WTC11 (cell line): Measurements from ENCODE around the gene BAK1. TPM values are rescaled to one million over a fixed set of nuclear protein-coding genes. Genes with fewer than 3 reads are reported as not detected.
A peak's percentile ranks its signal among the peaks of the same experiment; 100 is the strongest.

Source experiments
- ATAC-seq: fragments of 200-7000 bp; cut with Tn5 transposase; 2 replicates; pipeline ENCODE4 v1.10.0; 2021; ENCODE audit warnings: mild to moderate bottlenecking, moderate library complexity
- CTCF ChIA-PET: fragments of 300-600 bp; sonication (Branson Sonifier 250); formaldehyde crosslinking; loops from one replicate; lab custom pipeline; 2021; ENCODE audit warnings: antibody characterized with exemption; lab: Charles Lee
- POLR2A ChIA-PET: fragments of 350-600 bp; sonication (Branson Sonifier 250); formaldehyde crosslinking; loops from one replicate; lab custom pipeline; 2021; ENCODE audit warnings: antibody characterized with exemption; lab: Charles Lee
- DNase-seq: peaks from one replicate; pipeline ENCODE4 v3.0.0; 2021; ENCODE audit warnings: low spot score
- H3K27ac Mint-ChIP-seq: 2 replicates; pipeline ENCODE4 v1.8.0; 2021; ENCODE audit warnings: mixed read lengths
- H3K27me3 Mint-ChIP-seq: 2 replicates; pipeline ENCODE4 v1.8.0; 2021; ENCODE audit warnings: low read depth, mild to moderate bottlenecking, moderate library complexity, mixed read lengths
- H3K36me3 Mint-ChIP-seq: 2 replicates; pipeline ENCODE4 v1.8.0; 2021; ENCODE audit warnings: mixed read lengths
- H3K4me1 Mint-ChIP-seq: 2 replicates; pipeline ENCODE4 v1.8.0; 2022; ENCODE audit warnings: mixed read lengths
- H3K4me3 Mint-ChIP-seq: 2 replicates; pipeline ENCODE4 v1.8.0; 2021; ENCODE audit warnings: mild to moderate bottlenecking, moderate library complexity, mixed read lengths
- H3K9me3 Mint-ChIP-seq: 2 replicates; pipeline ENCODE4 v1.8.0; 2021; ENCODE audit warnings: mixed read lengths
- ATF2 ChIP-seq: sonication (generic); formaldehyde crosslinking; IDR thresholded peaks from 2 replicates; pipeline ENCODE4 v1.8.1; 2022; ENCODE audit warnings: low read depth, missing genetic modification reagents, borderline replicate concordance
- CBFB ChIP-seq: sonication (generic); formaldehyde crosslinking; IDR thresholded peaks from 2 replicates; pipeline ENCODE4 v1.8.1; 2022; ENCODE audit warnings: mild to moderate bottlenecking, low read depth, missing genetic modification reagents
- ELF4 ChIP-seq: sonication (generic); formaldehyde crosslinking; IDR thresholded peaks from 2 replicates; pipeline ENCODE4 v1.8.1; 2022; ENCODE audit warnings: low read depth, mild to moderate bottlenecking, moderate library complexity, missing genetic modification reagents
- EMX1 ChIP-seq: fragments of 250-450 bp; sonication (Bioruptor Pico); IDR thresholded peaks from 2 replicates; pipeline ENCODE4 v1.8.0; 2021; ENCODE audit warnings: mild to moderate bottlenecking
- FOXP1 ChIP-seq: sonication (generic); formaldehyde crosslinking; IDR thresholded peaks from 2 replicates; pipeline ENCODE4 v1.8.0; 2022; ENCODE audit warnings: missing genetic modification reagents, mild to moderate bottlenecking, moderate library complexity, borderline replicate concordance
- FOXP4 ChIP-seq: sonication (generic); formaldehyde crosslinking; IDR thresholded peaks from 2 replicates; pipeline ENCODE4 v1.8.0; 2022; ENCODE audit warnings: mild to moderate bottlenecking, missing genetic modification reagents
- HMGA2 ChIP-seq: fragments of 250-450 bp; sonication (Bioruptor Pico); IDR thresholded peaks from 2 replicates; pipeline ENCODE4 v1.4.0; 2021; ENCODE audit warnings: mild to moderate bottlenecking, moderate library complexity
- HMGXB4 ChIP-seq: sonication (generic); formaldehyde crosslinking; IDR thresholded peaks from 2 replicates; pipeline ENCODE4 v1.8.1; 2023; ENCODE audit warnings: mild to moderate bottlenecking, moderate library complexity, missing genetic modification reagents
- MAX ChIP-seq: sonication (generic); formaldehyde crosslinking; IDR thresholded peaks from 2 replicates; pipeline ENCODE4 v1.8.0; 2022; ENCODE audit warnings: mild to moderate bottlenecking, missing genetic modification reagents
- MXD4 ChIP-seq: fragments of 250-450 bp; sonication (Bioruptor Pico); IDR thresholded peaks from 2 replicates; pipeline ENCODE4 v1.8.0; 2021; ENCODE audit warnings: mild to moderate bottlenecking, moderate library complexity, borderline replicate concordance
- NFYB ChIP-seq: sonication (generic); formaldehyde crosslinking; conservative IDR thresholded peaks from 2 replicates; pipeline ENCODE4 v1.8.0; 2022; ENCODE audit warnings: low read depth, missing genetic modification reagents
- NR1H2 ChIP-seq: sonication (generic); formaldehyde crosslinking; IDR thresholded peaks from 2 replicates; pipeline ENCODE4 v1.9.0; 2021; ENCODE audit warnings: mild to moderate bottlenecking, moderate library complexity, missing genetic modification reagents
- NR2C2 ChIP-seq: sonication (generic); formaldehyde crosslinking; IDR thresholded peaks from 2 replicates; pipeline ENCODE4 v1.8.0; 2022; ENCODE audit warnings: mild to moderate bottlenecking, missing genetic modification reagents
- RELA ChIP-seq: sonication (generic); formaldehyde crosslinking; IDR thresholded peaks from 2 replicates; pipeline ENCODE4 v1.8.1; 2022; ENCODE audit warnings: missing genetic modification reagents, mild to moderate bottlenecking, borderline replicate concordance
- RORB ChIP-seq: fragments of 250-450 bp; sonication (Bioruptor Pico); IDR thresholded peaks from 2 replicates; pipeline ENCODE4 v1.9.0; 2021; ENCODE audit warnings: mild to moderate bottlenecking
- TEAD1 ChIP-seq: sonication (generic); formaldehyde crosslinking; IDR thresholded peaks from 2 replicates; pipeline ENCODE4 v1.8.0; 2022; ENCODE audit warnings: mild to moderate bottlenecking, missing genetic modification reagents
- ZMAT4 ChIP-seq: fragments of 250-450 bp; sonication (Bioruptor Pico); IDR thresholded peaks from 2 replicates; pipeline ENCODE4 v1.9.0; 2021; ENCODE audit warnings: mild to moderate bottlenecking
- ZNF121 ChIP-seq: sonication (generic); formaldehyde crosslinking; IDR thresholded peaks from 2 replicates; pipeline ENCODE4 v1.8.0; 2023; ENCODE audit warnings: missing genetic modification reagents
- ZNF138 ChIP-seq: sonication (generic); formaldehyde crosslinking; conservative IDR thresholded peaks from 2 replicates; pipeline ENCODE4 v1.8.1; 2022; ENCODE audit warnings: mild to moderate bottlenecking, moderate library complexity, missing genetic modification reagents
- ZNF219 ChIP-seq: sonication (generic); formaldehyde crosslinking; IDR thresholded peaks from 2 replicates; pipeline ENCODE4 v1.8.0; 2023; ENCODE audit warnings: missing genetic modification reagents, mild to moderate bottlenecking, borderline replicate concordance
- ZNF423 ChIP-seq: fragments of 250-450 bp; sonication (Bioruptor Pico); IDR thresholded peaks from 2 replicates; pipeline ENCODE4 v2.1.2; 2022; ENCODE audit warnings: mild to moderate bottlenecking, moderate library complexity
- ZSCAN18 ChIP-seq: fragments of 250-450 bp; sonication (Bioruptor Pico); IDR thresholded peaks from 2 replicates; pipeline ENCODE4 v2.1.2; 2022; ENCODE audit warnings: mild to moderate bottlenecking, moderate library complexity
- total RNA-seq: library from RNA; stranded (reverse); gene quantifications from 3 replicates; pipeline ENCODE4 v1.2.3, GENCODE V29; 2021

Gene BAK1
- total RNA-seq, 1 experiment from 2014 or later: 40.5 TPM

GRCh38 chr6:33588894-33589293 is 8.8 kb upstream of the BAK1 start (continued):
- TF ChIP-seq ZNF138: no peak
- TF ChIP-seq ATF2 (CRISPR knock-in tag): no peak

GRCh38 chr6:33587529-33587928 is 7.5 kb upstream of the BAK1 start:
- H3K4me1 Mint-ChIP-seq: peaks cover 30% of the 10 kb centered on the region
- H3K27ac Mint-ChIP-seq: no peak overlapping the region
- H3K27me3 Mint-ChIP-seq: no peaks in the 10 kb centered on the region; the same call in 1 of the 2 replicates
- TF ChIP-seq NR1H2 (CRISPR knock-in tag) (no peak), FOXP4 (CRISPR knock-in tag) (no peak), ZNF121 (no peak), FOXP1 (CRISPR knock-in tag) (no peak), MAX (no peak), MXD4 (no peak), TEAD1 (CRISPR knock-in tag) (no peak), ZMAT4 (CRISPR knock-in tag) (no peak), RORB (no peak), ELF4 (CRISPR knock-in tag) (no peak), NR2C2 (no peak), HMGA2 (CRISPR knock-in tag) (no peak), EMX1 (no peak), NFYB (CRISPR knock-in tag) (no peak), RELA (CRISPR knock-in tag) (no peak), ZNF219 (CRISPR knock-in tag) (no peak)
- DNase-seq: no peak
- POLR2A ChIA-PET: no interaction called here
- H3K4me3 Mint-ChIP-seq: no peak overlapping the region
- CTCF ChIA-PET: interaction anchor here (0.6 to 4.8 kb wide), 10 partner anchors 21 to 242 kb away, joined by 3 to 29 read pairs (median 4); partner anchors contain the start of gene UQCC2
- peaks cover 5% of the 10 kb centered on the region; the same call in 1 of the 2 replicates for H3K9me3 Mint-ChIP-seq
- H3K36me3 Mint-ChIP-seq: no peaks in the 10 kb centered on the region
- ATAC-seq: no peak

- Mint-ChIP-seq H3K9me3 (no peaks in the 10 kb centered on the region), H3K27me3 (no peaks in the 10 kb centered on the region), H3K4me1 (peaks cover 19% of the 10 kb centered on the region)
- ATAC-seq: no peak
- CTCF ChIA-PET: interaction anchor here (0.6 to 4.8 kb wide), 16 partner anchors 13 to 176 kb away, joined by 3 to 29 read pairs (median 4); partner anchors contain the start of gene UQCC2
- TF ChIP-seq ZNF423 (CRISPR knock-in tag) (no peak), CBFB (CRISPR knock-in tag) (no peak), HMGXB4 (CRISPR knock-in tag) (0 out of 2 replicates have a peak, but pooled peaks have one; percentile 17), ZSCAN18 (CRISPR knock-in tag) (no peak)
- TF ChIP-seq, all 79 proteins: peak for 1
- POLR2A ChIA-PET: no interaction called here
- no peak overlapping the region for H3K4me3 Mint-ChIP-seq
- H3K27ac Mint-ChIP-seq: no peak overlapping the region
- no peak for DNase-seq
- H3K36me3 Mint-ChIP-seq: no peaks in the 10 kb centered on the region
These were observed 6.1 kb upstream of the BAK1 start for GRCh38 chr6:33586108-33586640.
